Testis (tissue), 2 donors: ENCODE measurements around the gene CNNM3.

ENCODE experiments used
- CTCF ChIP-seq, 3 experiments: fragments of 450-650 bp in 2 of 3; fragments of 200-600 bp in 1 of 3; sonication (generic) in 1 of 3; IDR thresholded peaks; one replicate each; pipeline ENCODE4 v1.5.1; 2016 to 2019; ENCODE audit warnings: antibody characterized with exemption in 3 of 3, mild to moderate bottlenecking in 2 of 3, moderate library complexity in 1 of 3
- POLR2A ChIP-seq: fragments of 450-650 bp; IDR thresholded peaks from one replicate; pipeline ENCODE4 v1.6.1; 2017; ENCODE audit warnings: antibody characterized with exemption, mild to moderate bottlenecking, moderate library complexity

GRCh38 chr2:96883306-96883705 is 67.2 kb downstream of the CNNM3 start:
- no peak for TF ChIP-seq CTCF (IDR thresholded peaks at IDR 0.05)
- TF ChIP-seq POLR2A: no peak
